Lung (tissue), 12 donors: ENCODE measurements around the gene ARHGEF35. TPM values are rescaled to one million over a fixed set of nuclear protein-coding genes. Genes with fewer than 3 reads are reported as not detected.
"Not testable (repeated sequence)": the region's sequence is repeated elsewhere in the genome, so short reads cannot be mapped to it uniquely, and the experiment has no call there.

Experiments used
- ATAC-seq: fragments of 200-7000 bp; cut with Tn5 transposase; one replicate; pipeline ENCODE4 v1.9.1; 2020; ENCODE audit warnings: moderate number of reproducible peaks; ENCODE audit not compliant: insufficient read depth, low FRiP score
- DNase-seq, 3 donors: peaks; one replicate each; pipeline ENCODE4 v3.0.0-alpha.2; 2013 to 2017
- H3K27ac ChIP-seq, 2 donors: one replicate each; pipeline ENCODE4 v1.5.1; 2013; ENCODE audit warnings: mild to moderate bottlenecking in 2 of 2, moderate library complexity in 2 of 2, control low read depth in 1 of 2, inconsistent platforms in 1 of 2, low read depth in 1 of 2, low read length in 1 of 2
- H3K27me3 ChIP-seq, 3 donors: one replicate each; pipeline ENCODE4 v1.5.1; 2013; ENCODE audit warnings: low read length in 2 of 3; ENCODE audit not compliant: control insufficient read depth in 3 of 3, insufficient read depth in 3 of 3
- H3K36me3 ChIP-seq, 4 donors: one replicate each; pipeline ENCODE4 v1.5.1; 2013; ENCODE audit warnings: low read length in 4 of 4, mild to moderate bottlenecking in 1 of 4, moderate library complexity in 1 of 4; ENCODE audit not compliant: control insufficient read depth in 4 of 4, insufficient read depth in 4 of 4
- H3K4me1 ChIP-seq, 5 donors: one replicate each; pipeline ENCODE4 v1.5.1; 2013; ENCODE audit warnings: low read length in 5 of 5, mild to moderate bottlenecking in 2 of 5, moderate library complexity in 1 of 5; ENCODE audit not compliant: control insufficient read depth in 5 of 5, insufficient read depth in 5 of 5
- H3K4me3 ChIP-seq: one replicate; pipeline ENCODE4 v1.5.1; 2013; ENCODE audit warnings: mild to moderate bottlenecking, control low read depth, moderate library complexity
- H3K9ac ChIP-seq, 2 donors: one replicate each; pipeline ENCODE4 v1.5.1; 2013; ENCODE audit warnings: low read length in 2 of 2, control low read depth in 1 of 2; ENCODE audit not compliant: insufficient read depth in 1 of 2
- H3K9me3 ChIP-seq, 4 donors: one replicate each; pipeline ENCODE4 v1.5.1; 2013; ENCODE audit warnings: low read length in 3 of 4, mild to moderate bottlenecking in 1 of 4, moderate library complexity in 1 of 4; ENCODE audit not compliant: control insufficient read depth in 4 of 4, insufficient read depth in 3 of 4
- CTCF ChIP-seq: IDR thresholded peaks from 2 replicates; pipeline ENCODE4 v1.5.1; 2012; ENCODE audit warnings: mild to moderate bottlenecking; ENCODE audit errors: control extremely low read depth, extremely low read depth
- WGBS, 2 donors: extraction: QIAGEN DNeasy Blood & Tissue Kit; methylation state at CpG; one replicate each; pipeline ENCODE4 v1.1.7; 2013; 5-methylcytosine and 5-hydroxymethylcytosine counted together
- polyA plus RNA-seq, 2 donors: library from polyadenylated mRNA; stranded (reverse); fragments of 200-250 nt; gene quantifications; one replicate each; pipeline ENCODE4 v1.2.1, GENCODE V29; 2013
- total RNA-seq, 2 donors: library from RNA; depleted of rRNA in 1 of 2; stranded (reverse); fragments of >200 nt in 1 of 2; gene quantifications; one replicate each; pipeline ENCODE4 v1.2.1, GENCODE V29; 2014 to 2021
- donor health status: control.
- donor health status: control.
- donor health status: Bipolar disorder and iron deficiency.
- donor health status: healthy.
- donor health status: DM: yes; HTN: yes; CAD: no.

The ARHGEF35 gene
- total and polyA plus RNA-seq, 4 donors, result 8.4 to 12.4 (median 9.9) TPM

GRCh38 chr7:144174613-144175012 lies 21.0 kb downstream of the ARHGEF35 start:
- no peak for TF ChIP-seq CTCF
- no peak overlapping the region for H3K9ac ChIP-seq
- peaks cover 0 to 4% (median 1%) of the 10 kb centered on the region in 4 donors for H3K9me3 ChIP-seq
- H3K4me3 ChIP-seq, result no peak overlapping the region
- no peak for ATAC-seq
- no peaks in the 10 kb centered on the region for H3K27me3 ChIP-seq
- H3K36me3 ChIP-seq, result no peaks in the 10 kb centered on the region
- no peak overlapping the region for H3K27ac ChIP-seq
- DNase-seq, result no peak
- H3K4me1 ChIP-seq, result no peaks in the 10 kb centered on the region
- WGBS, 2 donors, result 91 to 94% methylated on average over 5 of the region's 5 CpGs

DNA sequence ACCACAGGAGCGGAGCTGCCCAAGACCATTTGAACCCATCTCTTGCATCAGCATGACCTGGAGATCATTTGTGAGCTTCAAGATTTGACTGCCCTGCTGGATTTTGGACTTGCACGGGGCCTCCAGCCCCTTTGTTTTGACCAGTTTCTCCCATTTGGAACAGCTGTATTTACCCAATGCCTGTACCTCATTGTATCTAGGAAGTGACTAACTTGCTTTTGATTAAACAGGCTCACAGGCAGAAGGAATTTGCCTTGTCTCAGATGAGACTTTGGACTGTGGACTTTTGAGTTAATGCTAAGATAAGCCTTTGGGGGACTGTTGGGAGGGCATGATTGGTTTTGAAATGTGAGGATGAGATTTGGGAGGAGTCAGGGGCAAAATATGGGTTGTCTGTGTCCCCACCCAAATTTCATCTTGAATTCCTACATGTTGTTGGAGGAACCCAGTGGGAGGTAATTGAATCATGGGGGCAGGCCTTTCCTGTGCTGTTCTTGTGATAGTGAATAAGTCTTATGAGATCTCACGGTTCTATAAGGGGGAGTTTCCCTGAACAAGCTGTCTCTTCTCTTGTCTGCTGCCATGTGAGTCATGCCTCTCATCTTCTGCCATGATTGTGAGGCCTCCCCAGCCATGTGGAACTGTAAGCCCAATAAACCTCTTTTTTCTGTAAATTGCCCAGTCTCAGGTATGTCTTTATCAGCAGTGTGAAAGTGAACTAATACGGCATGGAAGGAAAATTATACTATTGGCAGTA lies 23.9 kb downstream of the ARHGEF35 start:
- H3K4me3 ChIP-seq, DNase-seq, H3K27ac ChIP-seq, H3K27me3 ChIP-seq, H3K4me1 ChIP-seq, H3K36me3 ChIP-seq, H3K9ac ChIP-seq, ATAC-seq, H3K9me3 ChIP-seq: not testable (repeated sequence)
- 87 to 94% methylated on average over 4 of the region's 4 CpGs for WGBS, 2 donors

- ATAC-seq, result no peak
- no peak overlapping the region for H3K27ac ChIP-seq
- H3K4me3 ChIP-seq, result no peak overlapping the region
- 83 to 94% methylated on average over 2 of the region's 2 CpGs for WGBS, 2 donors
- no peak overlapping the region for H3K9ac ChIP-seq
- no peaks in the 10 kb centered on the region for H3K27me3 ChIP-seq
- no peaks in the 10 kb centered on the region for H3K36me3 ChIP-seq
- H3K4me1 ChIP-seq, result no peaks in the 10 kb centered on the region
- H3K9me3 ChIP-seq, result no peaks in the 10 kb centered on the region
- no peak for TF ChIP-seq CTCF
- DNase-seq, result no peak
Measured at GRCh38 chr7:144164784-144165183, 30.8 kb downstream of the ARHGEF35 start.

- WGBS, 2 donors, result 91 to 97% methylated on average over 1 of the region's 1 CpG
- Histone ChIP-seq H3K36me3 (no peaks in the 10 kb centered on the region), H3K9ac (no peak overlapping the region), H3K4me1 (no peaks in the 10 kb centered on the region), H3K9me3 (no peaks in the 10 kb centered on the region), H3K4me3 (no peak overlapping the region), H3K27me3 (no peaks in the 10 kb centered on the region), H3K27ac (no peak overlapping the region)
- ATAC-seq (no peak), DNase-seq (no peak)
- TF ChIP-seq CTCF, result no peak
Measured at GRCh38 chr7:144158861-144159260, 36.8 kb downstream of the ARHGEF35 start.
